ENCODE measurements around the gene PSMC2. TPM values are rescaled to one million over a fixed set of nuclear protein-coding genes. Genes with fewer than 3 reads are reported as not detected.
"Not testable (repeated sequence)": the region's sequence is repeated elsewhere in the genome, so short reads cannot be mapped to it uniquely, and the experiment has no call there.

PSMC2 gene
- total RNA-seq, 1 donor from 2014 or later: 80.5 TPM

DNA sequence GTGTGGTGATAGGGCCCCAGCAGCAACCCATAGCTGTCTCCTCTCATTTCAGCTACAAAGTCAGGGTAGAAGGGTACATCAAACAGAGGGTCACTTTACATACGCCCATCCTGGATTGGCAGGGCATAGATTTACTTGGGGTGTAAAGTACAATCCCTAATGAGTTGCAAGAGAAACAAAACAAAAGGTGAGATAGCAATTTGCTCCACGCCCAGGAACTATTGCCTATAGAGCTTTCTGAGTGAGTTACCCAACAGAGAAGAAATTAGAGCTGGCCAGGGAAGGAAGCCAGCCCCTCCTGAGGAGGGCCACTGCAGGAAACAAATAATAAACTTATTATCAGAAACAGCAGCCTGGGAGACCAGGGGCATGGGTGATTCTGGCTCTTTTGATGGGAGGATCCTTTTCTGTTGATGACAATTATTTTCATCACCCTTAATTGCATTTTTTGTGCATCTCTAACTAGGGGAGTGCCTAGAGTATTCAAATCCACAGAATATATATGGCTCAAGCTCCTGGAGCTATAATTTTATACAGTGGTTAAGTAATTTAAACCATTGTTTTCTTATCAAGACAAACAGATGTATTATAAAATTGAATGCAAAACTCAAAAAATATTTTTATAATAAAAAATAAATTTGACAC lies 51.2 kb downstream of the PSMC2 start:
- Mint-ChIP-seq H3K27me3 (ENCODE audit: unreplicated experiment) (no peaks in the 10 kb centered on the region), H3K27ac (ENCODE audit: unreplicated experiment) (no peak overlapping the region), H3K4me1 (ENCODE audit: unreplicated experiment) (peaks cover 2% of the 10 kb centered on the region), H3K9me3 (ENCODE audit: unreplicated experiment) (no peaks in the 10 kb centered on the region), H3K4me3 (ENCODE audit: unreplicated experiment) (no peak overlapping the region), H3K36me3 (ENCODE audit: low read depth, unreplicated experiment) (no peaks in the 10 kb centered on the region)
- no peak for TF ChIP-seq CTCF (IDR thresholded peaks at IDR 0.05; ENCODE audit: unreplicated experiment)
- no peak for DNase-seq (ENCODE audit: low spot score)

DNA sequence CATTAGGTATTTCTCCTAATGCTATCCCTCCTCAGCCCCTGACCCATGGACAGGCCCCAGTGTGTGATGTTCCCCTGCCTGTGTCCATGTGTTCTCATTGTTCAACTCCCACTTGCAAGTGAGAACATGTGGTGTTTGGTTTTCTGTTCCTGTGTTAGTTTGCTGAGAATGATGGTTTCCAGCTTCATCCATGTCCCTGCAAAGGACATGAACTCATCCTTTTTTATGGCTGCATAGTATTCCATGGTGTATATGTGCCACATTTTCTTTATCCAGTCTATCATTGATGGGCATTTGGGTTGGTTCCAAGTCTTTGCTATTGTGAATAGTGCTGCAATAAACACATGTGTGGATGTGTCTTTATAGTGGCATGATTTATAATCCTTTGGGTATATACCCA lies 52.2 kb downstream of the PSMC2 start:
- H3K27ac Mint-ChIP-seq (ENCODE audit: unreplicated experiment); H3K27me3 Mint-ChIP-seq (ENCODE audit: unreplicated experiment); H3K9me3 Mint-ChIP-seq (ENCODE audit: unreplicated experiment); H3K36me3 Mint-ChIP-seq (ENCODE audit: low read depth, unreplicated experiment); H3K4me3 Mint-ChIP-seq (ENCODE audit: unreplicated experiment); DNase-seq (ENCODE audit: low spot score); H3K4me1 Mint-ChIP-seq (ENCODE audit: unreplicated experiment): not testable (repeated sequence)

GRCh38 chr7:103405789-103406613 lies 58.6 kb downstream of the PSMC2 start:
- H3K27ac Mint-ChIP-seq (ENCODE audit: unreplicated experiment); H3K27me3 Mint-ChIP-seq (ENCODE audit: unreplicated experiment); H3K9me3 Mint-ChIP-seq (ENCODE audit: unreplicated experiment); H3K4me3 Mint-ChIP-seq (ENCODE audit: unreplicated experiment); DNase-seq (ENCODE audit: low spot score); H3K36me3 Mint-ChIP-seq (ENCODE audit: low read depth, unreplicated experiment); H3K4me1 Mint-ChIP-seq (ENCODE audit: unreplicated experiment): not testable (repeated sequence)

- H3K9me3 Mint-ChIP-seq (ENCODE audit: unreplicated experiment): no peaks in the 10 kb centered on the region
These were observed 64.7 kb downstream of the PSMC2 start for GRCh38 chr7:103412151-103412550.

DNA sequence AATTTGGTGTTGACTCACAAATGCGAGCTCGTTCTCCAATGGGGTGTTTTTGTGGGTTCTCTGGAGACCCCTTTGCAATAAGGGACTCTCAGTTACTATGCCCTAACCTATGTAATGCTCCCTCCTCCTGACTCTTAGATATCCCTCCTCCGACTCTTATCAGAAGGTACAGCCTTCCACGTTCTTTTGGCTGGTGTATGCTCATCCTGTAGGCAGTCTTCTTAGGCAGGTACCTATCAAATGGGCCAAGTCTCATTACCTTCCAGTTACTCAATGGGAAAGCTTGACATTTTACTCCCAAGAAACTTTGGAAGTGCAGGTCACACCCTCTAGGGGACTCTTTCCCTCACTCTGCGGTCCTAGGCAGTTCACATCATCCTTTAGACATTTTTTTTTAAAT lies 66.0 kb downstream of the PSMC2 start:
- H3K4me3 Mint-ChIP-seq (ENCODE audit: unreplicated experiment): no peak overlapping the region

More at GRCh38 chr7:103412151-103412550, 64.7 kb downstream of the PSMC2 start:
- Mint-ChIP-seq H3K4me3 (ENCODE audit: unreplicated experiment) (no peak overlapping the region), H3K27me3 (ENCODE audit: unreplicated experiment) (no peaks in the 10 kb centered on the region), H3K27ac (ENCODE audit: unreplicated experiment) (no peak overlapping the region), H3K4me1 (ENCODE audit: unreplicated experiment) (no peaks in the 10 kb centered on the region), H3K36me3 (ENCODE audit: low read depth, unreplicated experiment) (no peaks in the 10 kb centered on the region)
- TF ChIP-seq CTCF (IDR thresholded peaks at IDR 0.05; ENCODE audit: unreplicated experiment): no peak
- DNase-seq (ENCODE audit: low spot score): no peak

More for the DNA sequence above, 66.0 kb downstream of the PSMC2 start:
- Mint-ChIP-seq H3K36me3 (ENCODE audit: low read depth, unreplicated experiment) (no peaks in the 10 kb centered on the region), H3K9me3 (ENCODE audit: unreplicated experiment) (no peaks in the 10 kb centered on the region), H3K27me3 (ENCODE audit: unreplicated experiment) (no peaks in the 10 kb centered on the region), H3K27ac (ENCODE audit: unreplicated experiment) (no peak overlapping the region), H3K4me1 (ENCODE audit: unreplicated experiment) (no peaks in the 10 kb centered on the region)
- no peak for DNase-seq (ENCODE audit: low spot score)
- no peak for TF ChIP-seq CTCF (IDR thresholded peaks at IDR 0.05; ENCODE audit: unreplicated experiment)

Data from endothelial cell (in vitro differentiated cells).